ENCODE measurements around the gene ABCC4.
"Not testable (repeated sequence)": the region's sequence is repeated elsewhere in the genome, so short reads cannot be mapped to it uniquely, and the experiment has no call there.

ABCC4 gene

DNA sequence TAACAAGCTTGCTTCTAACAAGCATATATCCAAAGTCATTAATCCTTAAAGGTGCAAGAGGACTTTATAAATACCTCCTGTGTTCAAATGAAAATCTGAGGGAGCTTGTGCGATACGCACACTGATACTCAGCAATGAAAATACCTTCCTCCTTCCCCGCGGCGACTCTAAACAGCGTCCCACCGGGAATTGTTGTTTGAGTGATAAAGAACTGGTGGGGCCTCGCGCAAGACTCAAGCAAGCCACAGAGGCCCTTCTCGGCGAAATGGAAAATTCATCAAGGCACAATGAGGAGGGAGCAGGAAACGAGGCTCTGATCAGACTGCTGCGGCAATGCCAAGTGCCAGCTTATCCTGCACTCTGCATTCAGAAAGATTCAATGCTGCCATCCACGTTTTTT lies 126.7 kb downstream of the ABCC4 start:
- H3K4me3 ChIP-seq (ENCODE audit: low read length), result no peak overlapping the region
- no peak for DNase-seq (ENCODE audit: low read depth)
- TF ChIP-seq, protein P1, sequence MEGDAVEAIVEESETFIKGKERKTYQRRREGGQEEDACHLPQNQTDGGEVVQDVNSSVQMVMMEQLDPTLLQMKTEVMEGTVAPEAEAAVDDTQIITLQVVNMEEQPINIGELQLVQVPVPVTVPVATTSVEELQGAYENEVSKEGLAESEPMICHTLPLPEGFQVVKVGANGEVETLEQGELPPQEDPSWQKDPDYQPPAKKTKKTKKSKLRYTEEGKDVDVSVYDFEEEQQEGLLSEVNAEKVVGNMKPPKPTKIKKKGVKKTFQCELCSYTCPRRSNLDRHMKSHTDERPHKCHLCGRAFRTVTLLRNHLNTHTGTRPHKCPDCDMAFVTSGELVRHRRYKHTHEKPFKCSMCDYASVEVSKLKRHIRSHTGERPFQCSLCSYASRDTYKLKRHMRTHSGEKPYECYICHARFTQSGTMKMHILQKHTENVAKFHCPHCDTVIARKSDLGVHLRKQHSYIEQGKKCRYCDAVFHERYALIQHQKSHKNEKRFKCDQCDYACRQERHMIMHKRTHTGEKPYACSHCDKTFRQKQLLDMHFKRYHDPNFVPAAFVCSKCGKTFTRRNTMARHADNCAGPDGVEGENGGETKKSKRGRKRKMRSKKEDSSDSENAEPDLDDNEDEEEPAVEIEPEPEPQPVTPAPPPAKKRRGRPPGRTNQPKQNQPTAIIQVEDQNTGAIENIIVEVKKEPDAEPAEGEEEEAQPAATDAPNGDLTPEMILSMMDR (conservative IDR thresholded peaks at IDR 0.05; ENCODE audit: low read depth, low read length), result no peak

DNA sequence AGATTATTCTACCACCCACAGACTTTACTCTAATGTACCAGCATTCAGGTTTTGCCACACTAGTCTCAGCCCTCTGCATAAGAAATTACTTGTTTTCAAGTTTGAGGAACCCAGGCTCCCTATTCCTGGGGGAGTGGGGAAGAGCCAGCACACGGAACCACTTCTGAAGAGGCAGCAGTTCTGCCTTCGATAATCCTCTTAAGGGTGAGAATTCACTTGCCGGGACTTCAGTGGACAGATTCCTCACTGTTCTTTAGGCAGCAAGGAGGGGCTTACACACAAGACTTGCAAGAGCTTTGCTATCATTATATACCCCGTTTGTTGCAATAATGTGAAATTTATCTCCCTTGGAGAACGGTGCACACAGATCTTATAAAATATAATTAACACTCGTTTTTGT lies 133.1 kb downstream of the ABCC4 start:
- no peak for DNase-seq (ENCODE audit: low read depth)
- TF ChIP-seq, protein P1 (conservative IDR thresholded peaks at IDR 0.05; ENCODE audit: low read depth, low read length), result no peak
- no peak overlapping the region for H3K4me3 ChIP-seq (ENCODE audit: low read length)

DNA sequence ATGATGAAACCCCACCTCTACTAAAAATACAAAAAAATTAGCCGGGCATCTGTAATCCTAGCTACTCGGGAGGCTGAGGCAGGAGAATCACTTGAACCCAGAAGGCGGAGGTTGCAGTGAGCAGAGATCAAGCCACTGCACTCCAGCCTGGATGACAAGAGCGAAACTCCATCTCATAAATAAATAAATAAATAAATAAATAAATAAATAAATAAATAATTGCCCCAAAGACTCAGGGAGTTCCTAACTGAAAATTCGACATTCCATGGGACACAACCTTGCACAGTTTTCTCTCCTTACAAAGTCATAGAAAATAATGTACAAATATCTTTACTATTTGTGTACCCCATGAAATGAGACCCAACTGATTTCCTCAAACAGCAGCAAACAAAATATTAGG lies 134.2 kb downstream of the ABCC4 start:
- not testable (repeated sequence) for H3K4me3 ChIP-seq (ENCODE audit: low read length); DNase-seq (ENCODE audit: low read depth)

DNA sequence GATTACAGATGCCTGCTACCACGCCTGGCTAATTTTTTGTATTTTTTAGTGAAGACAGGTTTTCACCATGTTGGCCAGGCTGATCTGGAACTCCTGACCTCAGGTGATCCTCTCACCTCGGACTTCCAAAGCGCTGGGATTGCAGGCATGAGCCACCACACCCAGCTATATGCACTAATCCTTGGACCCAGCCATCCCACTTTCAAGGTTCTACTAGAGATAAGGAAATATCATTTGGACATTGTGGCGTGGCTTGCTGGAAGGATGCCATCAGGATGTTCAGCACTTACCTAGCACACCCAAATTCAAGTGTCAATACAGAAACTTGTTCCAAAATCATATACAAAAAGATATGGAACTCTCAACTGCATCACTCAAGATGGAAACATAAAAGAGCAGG lies 136.4 kb downstream of the ABCC4 start:
- no peak overlapping the region for H3K4me3 ChIP-seq (ENCODE audit: low read length)
- TF ChIP-seq, protein P1 (conservative IDR thresholded peaks at IDR 0.05; ENCODE audit: low read depth, low read length), result no peak
- DNase-seq (ENCODE audit: low read depth), result no peak

DNA sequence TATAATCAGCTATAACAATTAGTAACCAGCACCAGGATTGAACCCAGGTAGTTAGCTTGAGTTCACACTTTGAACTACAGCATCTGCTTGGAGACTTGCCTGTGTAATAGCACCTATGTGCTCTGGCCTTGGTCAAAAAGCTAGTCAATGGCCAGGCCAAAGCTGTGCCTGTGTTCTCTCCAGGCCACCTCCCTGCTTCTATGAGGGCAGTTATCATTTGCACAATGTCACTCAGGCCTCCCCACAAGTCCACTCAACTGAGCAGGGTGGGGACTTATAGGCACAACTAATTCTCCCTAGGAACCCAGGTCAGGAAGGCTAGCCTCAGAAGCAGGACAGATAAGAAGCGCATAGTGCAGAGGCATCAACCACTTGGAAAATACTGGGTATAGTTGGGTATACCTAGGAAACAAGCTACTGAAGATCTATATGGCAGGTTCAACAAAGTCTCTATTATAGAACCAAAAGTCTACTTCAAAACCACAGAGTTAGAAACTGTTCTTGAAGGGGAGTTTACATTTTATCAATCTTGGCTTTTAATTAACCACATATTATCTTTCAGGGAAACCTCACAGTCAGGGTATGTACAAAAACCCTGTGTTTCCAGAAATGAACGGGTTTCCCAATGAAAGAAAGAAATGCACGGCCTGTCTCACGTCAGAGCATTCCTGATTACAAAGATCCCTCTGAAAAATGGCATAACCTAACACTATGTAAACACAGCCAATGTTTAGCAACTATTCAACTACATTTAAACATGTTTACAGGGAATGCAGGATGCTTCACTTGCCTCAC lies 140.9 kb downstream of the ABCC4 start:
- H3K4me3 ChIP-seq (ENCODE audit: low read length), result no peak overlapping the region
- DNase-seq (ENCODE audit: low read depth), result no peak
- TF ChIP-seq, protein P1 (conservative IDR thresholded peaks at IDR 0.05; ENCODE audit: low read depth, low read length), result no peak

DNA sequence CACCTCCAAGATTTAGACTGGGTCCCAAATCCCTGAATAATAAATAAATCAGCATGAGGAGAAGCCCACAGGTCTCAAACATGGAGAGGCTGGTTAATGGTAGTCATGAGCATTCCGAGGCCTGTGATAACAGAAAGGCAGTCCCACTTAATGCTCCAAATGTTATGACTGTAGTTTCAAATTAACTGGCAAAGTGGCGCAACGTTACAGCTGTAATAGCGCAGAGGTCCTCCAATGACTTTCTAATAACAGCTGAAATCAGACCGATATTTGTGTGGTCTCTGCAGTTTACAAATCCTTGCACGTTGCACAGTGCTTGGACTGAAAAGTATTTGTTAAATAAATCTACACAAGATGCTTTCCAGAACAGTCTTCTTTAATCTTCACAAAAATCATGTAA lies 141.8 kb downstream of the ABCC4 start:
- TF ChIP-seq, protein P1 (conservative IDR thresholded peaks at IDR 0.05; ENCODE audit: low read depth, low read length), result no peak
- no peak for DNase-seq (ENCODE audit: low read depth)
- H3K4me3 ChIP-seq (ENCODE audit: low read length), result no peak overlapping the region

DNA sequence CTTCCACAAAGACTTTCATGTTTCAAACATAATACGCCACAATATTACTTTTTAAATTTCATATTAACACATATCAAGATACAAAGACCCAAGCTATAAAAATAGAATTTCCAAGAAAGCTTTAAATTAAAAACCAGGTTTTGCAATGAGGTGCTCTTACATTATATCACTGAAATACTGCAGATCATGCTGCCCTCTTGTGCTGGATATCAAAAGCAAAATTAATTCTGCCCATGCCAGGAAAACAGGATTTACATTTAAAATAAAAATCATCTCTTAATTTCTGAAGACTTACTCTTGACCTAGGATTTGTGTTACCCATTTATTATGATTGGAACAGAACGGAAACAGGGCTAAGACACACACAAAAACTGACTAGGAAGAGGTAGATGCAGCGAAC lies 145.0 kb downstream of the ABCC4 start:
- TF ChIP-seq, protein P1 (conservative IDR thresholded peaks at IDR 0.05; ENCODE audit: low read depth, low read length), result peak; percentile 52
- no peak for DNase-seq (ENCODE audit: low read depth)
- H3K4me3 ChIP-seq (ENCODE audit: low read length), result no peak overlapping the region

All from retinal pigment epithelial cell (primary cell).